GM18867 (cell line): ENCODE results near the gene MLN.
A peak's percentile ranks its signal among the peaks of the same experiment; 100 is the strongest.

Experiments
- ATAC-seq: cut with Tn5 transposase; IDR thresholded peaks from one replicate; pipeline ENCODE4 v1.9.1; 2021; ENCODE audit warnings: mild to moderate bottlenecking, moderate library complexity; ENCODE audit not compliant: unreplicated experiment

The MLN gene

GRCh38 chr6:33774774-33775173 lies 29.0 kb downstream of the MLN start:
- ATAC-seq, result no peak

GRCh38 chr6:33772902-33773472 lies 30.8 kb downstream of the MLN start:
- no peak for ATAC-seq

GRCh38 chr6:33772082-33772830 lies 31.5 kb downstream of the MLN start:
- no peak for ATAC-seq

- no peak for ATAC-seq
Measured at GRCh38 chr6:33771146-33772081, 32.4 kb downstream of the MLN start.

- no peak for ATAC-seq
Measured at GRCh38 chr6:33770833-33771145, 33.0 kb downstream of the MLN start.

GRCh38 chr6:33770124-33770832 lies 33.5 kb downstream of the MLN start:
- no peak for ATAC-seq

DNA sequence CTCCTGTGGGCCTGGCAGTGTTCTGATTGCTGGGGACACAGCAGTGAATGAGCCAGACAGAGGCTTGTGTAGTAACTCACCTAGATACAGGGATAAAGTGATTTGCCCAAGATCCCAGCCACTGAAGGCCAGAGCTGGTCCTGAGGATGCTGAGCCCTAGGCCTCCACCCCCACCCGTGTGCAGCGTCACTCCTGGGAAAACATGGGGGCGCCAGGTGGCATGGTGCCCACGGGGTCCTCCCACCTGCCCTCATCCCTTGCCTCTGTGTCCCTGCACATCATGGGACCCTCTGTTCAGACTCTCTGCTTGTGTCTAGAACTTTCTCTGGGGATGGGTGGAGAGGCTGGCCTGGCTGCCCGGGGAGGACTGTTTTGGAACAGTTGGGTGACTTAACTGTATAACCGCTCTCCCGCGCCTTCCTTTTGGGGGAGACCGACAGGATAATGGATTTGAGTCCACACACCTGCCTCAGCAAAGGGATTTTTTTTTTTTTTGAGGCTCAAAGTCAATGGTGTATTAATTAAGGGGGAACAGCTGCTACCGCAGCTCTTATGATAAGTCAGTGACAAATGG lies 34.5 kb downstream of the MLN start:
- ATAC-seq, result no peak

- ATAC-seq, result peak; percentile 56
Measured at GRCh38 chr6:33768644-33769120, 35.1 kb downstream of the MLN start.

DNA sequence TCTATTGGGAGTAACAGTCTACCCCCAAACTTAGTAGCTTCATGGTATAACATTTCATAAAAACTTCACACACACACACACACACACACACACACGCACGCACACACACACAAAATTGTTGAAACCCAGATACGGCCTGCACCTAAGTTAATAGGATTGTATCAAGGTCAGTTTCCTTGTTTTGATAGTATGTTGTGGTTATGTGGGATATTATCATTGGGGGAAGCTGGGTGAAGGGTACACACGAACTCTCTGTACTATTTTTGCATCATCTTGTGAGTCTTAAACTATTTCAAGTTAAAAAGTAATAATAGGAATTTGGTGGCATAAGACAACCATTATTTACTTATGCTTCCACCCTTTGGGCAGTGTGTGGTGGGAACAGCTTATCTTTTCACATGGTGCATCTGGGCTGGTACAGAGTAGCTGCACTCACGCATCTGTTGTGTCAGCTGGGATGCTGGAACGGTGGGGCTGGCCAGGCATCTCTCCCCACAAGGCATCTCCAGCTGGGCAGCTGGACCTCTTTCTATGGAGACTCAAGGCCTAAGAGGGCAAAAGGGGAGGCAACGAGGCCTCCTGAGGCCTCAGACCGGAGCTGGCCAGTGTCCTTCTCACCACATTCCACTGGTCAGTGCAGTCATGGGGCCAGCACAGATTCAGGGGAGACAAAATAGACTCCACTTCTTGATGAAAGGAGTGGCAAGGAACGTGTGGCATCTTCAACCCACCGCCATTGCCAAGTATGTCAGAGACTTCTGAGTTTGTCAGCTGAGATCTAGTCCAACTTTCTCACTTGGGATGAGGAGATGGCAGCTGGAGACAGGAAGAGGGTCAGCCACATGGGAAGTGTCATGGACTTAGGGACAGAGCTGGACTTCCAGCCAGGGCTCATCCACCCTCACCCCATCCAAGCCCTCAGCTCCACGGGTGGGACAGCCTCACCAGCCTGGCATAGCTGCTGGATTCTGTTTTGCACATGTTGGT lies 36.6 kb downstream of the MLN start:
- ATAC-seq, result no peak

DNA sequence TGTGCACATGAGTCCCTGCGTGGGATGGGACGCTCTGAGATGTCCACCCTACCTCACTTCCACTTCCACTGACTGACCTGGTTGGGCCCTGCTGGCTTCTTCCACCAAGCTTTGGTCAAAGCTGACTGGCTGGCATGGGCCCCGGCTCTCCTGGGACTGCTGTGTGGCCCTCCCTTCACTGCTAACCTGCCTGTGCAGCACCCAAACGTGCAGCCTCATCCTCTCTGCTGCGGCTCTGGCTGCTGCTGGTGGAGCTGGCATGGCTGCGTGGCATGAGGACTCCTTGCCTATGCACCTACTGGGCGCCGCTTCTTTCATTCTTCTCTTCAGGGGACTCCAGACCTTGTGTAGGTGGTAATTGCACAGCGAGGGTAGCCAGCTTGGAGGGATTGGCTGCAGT lies 38.4 kb downstream of the MLN start:
- no peak for ATAC-seq

- no peak for ATAC-seq
Measured at GRCh38 chr6:33764036-33764435, 39.8 kb downstream of the MLN start.

DNA sequence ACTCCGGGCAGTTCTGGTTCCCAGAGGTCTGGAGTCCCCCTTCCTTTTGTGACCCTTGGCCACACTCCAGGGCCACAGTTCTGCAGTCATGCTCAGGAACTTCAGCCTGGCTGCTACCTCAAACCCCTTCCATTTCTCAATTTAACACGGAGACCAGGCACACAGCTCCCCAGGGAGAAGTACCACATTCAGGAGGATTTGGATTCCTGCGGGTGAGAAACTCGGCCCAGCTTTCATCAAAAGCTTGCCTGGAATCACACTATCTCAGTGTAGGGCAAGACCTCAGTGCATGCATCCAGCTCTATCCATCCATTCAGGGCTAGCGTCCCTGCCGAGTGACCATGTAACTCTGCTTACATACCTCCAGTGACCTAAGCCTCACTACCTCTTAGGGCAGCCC lies 40.3 kb downstream of the MLN start:
- ATAC-seq, result no peak

- no peak for ATAC-seq
Measured at GRCh38 chr6:33762713-33763112, 41.1 kb downstream of the MLN start.

GRCh38 chr6:33761922-33762629 lies 41.7 kb downstream of the MLN start:
- ATAC-seq, result no peak

DNA sequence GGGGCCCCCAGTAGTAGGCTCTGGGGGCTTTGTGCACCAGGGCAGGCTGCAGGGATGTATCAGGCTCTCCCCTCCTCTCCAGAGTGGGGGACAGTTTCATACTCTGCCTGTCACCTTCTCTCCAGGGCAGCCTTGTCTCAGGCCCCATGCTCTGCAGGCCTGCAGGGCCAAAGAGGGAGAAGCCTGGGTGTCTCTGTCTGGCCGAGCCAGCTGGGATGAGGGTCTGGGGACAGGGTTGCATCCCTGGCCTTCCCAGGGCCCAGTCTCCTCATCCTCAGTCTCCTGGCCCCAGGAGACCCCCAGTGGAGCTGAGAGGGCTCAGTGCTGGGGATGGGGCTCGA lies 42.3 kb downstream of the MLN start:
- no peak for ATAC-seq

DNA sequence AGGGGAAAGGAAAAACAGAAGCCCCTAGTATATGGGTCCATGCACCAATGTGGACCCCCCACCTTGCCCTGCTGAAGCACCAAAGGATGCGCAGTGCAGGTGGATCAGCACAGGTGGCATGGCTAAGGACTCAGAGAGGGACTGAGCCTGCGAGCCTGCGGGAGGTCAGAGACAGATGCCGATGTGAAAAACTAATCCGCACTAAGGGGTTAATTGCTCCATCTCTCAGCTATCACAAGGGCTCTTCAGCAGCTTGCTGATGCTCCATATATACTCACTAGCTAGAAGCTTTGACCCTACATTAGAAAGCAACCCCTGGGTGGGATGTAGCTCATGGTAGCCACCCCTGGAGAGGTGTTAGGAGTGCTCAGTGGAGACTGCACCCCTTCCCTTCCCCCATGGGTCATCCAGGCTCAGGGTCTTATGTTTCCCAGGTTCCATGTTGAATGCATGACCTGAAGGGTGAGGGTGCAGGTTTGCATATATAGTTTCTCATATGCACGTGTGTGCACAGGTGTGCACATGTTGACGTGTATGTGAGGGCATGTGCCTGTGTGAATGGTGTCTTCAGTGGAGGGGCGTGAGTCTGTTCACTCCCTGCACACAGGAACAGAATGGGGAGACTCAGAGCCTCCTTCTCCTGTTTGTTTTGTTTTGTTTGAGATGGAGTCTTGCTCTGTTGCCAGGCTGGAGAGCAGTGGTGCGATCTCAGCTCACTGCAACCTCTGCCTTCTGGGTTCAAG lies 43.7 kb downstream of the MLN start:
- ATAC-seq, result no peak

DNA sequence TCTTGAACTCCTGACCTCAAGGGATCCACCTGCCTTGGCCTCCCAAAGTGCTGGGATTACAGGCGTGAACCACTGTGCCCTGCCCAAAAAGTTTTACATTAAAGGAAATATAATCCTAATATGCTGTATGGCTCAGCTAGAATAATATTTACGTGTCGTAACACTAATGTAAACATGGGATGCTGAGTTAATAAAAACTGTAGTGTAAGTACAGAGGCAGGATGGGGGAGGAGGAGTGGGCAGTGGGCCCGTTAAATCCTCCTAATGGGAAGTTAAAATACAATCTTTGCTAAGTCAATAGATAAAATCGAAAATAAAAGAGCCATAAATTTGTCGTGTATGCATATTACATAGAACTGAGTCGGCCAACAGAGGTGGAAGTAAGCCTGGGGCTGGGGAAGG lies 45.0 kb downstream of the MLN start:
- ATAC-seq, result no peak

DNA sequence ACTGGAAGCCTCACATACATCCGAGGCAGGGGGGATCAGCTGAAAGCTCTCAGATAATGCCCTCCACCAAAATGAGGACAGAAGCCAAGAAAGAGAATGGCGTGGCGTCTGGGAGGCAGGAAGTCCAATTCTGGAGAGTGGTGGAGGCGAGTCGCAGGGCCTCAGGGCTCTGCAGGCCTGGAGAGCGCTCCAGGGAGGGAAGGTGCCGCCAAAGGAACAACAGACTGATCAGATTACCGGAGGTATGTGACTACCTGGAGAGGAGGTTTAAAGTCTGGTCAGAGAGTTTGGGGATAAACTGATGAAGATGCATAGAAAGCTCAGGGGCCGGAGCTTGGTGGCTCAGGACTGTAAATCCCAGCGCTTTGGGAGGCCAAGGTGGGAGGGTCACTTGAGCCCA lies 45.9 kb downstream of the MLN start:
- ATAC-seq, result no peak
